Tibial artery (tissue), 4 donors: Measurements from ENCODE around the gene PRLR.

Source experiments
- DNase-seq, 2 donors: peaks; one replicate each; pipeline ENCODE4 v3.0.0-alpha.2; 2019
- H3K27ac ChIP-seq, 2 donors: fragments of 200-600 bp; sonication (generic) in 1 of 2; 1 replicate in 1 of 2; 2 replicates in 1 of 2; pipeline ENCODE4 v1.5.1; 2018 to 2019; ENCODE audit warnings: mild to moderate bottlenecking in 1 of 2
- H3K27me3 ChIP-seq, 2 donors: fragments of 200-600 bp; sonication (generic) in 1 of 2; one replicate each; pipeline versions ENCODE4 v1.5.1 to v1.6.0; 2016 to 2019
- H3K36me3 ChIP-seq, 3 donors: fragments of 200-600 bp; sonication (generic) in 2 of 3; one replicate each; pipeline ENCODE4 v1.5.1; 2016 to 2019; ENCODE audit warnings: mild to moderate bottlenecking in 2 of 3
- H3K4me1 ChIP-seq, 4 donors: fragments of 200-600 bp; sonication (generic) in 2 of 4; 1 replicate in 3 of 4; 2 replicates in 1 of 4; pipeline ENCODE4 v1.5.1; 2016 to 2019
- H3K4me3 ChIP-seq, 2 donors: fragments of 200-600 bp; sonication (generic) in 1 of 2; 1 replicate in 1 of 2; 2 replicates in 1 of 2; pipeline ENCODE4 v1.5.1; 2018 to 2019; ENCODE audit warnings: mild to moderate bottlenecking in 2 of 2
- H3K9me3 ChIP-seq, 3 donors: fragments of 200-600 bp; sonication (generic) in 1 of 3; one replicate each; pipeline ENCODE4 v1.5.1; 2016 to 2019
- intact Hi-C: fragments of 100-400 bp; cut with DNase I; formaldehyde crosslinking; loops from one replicate; pipeline ENCODE4 v1.15.0; 2023; ENCODE audit warnings: low total_unique reads
- TF ChIP-seq, protein P1 (sequence below), 2 experiments: fragments of 200-600 bp in 1 of 2; fragments of 450-650 bp in 1 of 2; IDR thresholded peaks; one replicate each; pipeline ENCODE4 v1.5.1; 2017 to 2019; ENCODE audit warnings: antibody characterized with exemption in 2 of 2, mild to moderate bottlenecking in 1 of 2, moderate library complexity in 1 of 2

Gene PRLR

DNA sequence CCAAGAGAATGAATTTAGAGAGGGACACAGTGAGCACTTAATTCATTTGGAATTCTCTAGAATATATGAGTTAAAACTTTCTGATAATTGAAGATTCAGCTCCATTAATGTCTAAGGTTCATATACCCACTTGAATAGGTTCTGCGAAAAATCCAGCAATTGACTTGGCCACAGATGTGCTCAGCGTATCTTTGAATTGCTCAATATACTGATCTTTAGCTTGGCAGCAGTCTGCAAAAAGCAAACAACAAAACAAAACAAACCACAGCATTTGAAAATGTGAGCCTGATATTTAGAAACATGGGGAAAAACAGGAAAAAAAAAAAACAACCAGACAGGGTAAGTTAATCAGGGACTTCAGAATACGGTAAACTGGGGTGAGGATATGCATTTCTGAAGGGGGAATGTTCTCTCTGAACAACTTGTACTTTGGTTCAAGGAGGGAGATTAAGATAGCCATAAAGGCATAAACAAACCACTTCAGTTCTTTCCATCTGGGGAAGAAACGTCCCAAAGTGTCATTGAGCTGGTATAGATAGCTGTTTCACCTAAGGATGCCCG, 203.9 kb downstream of the PRLR start:
- Histone ChIP-seq H3K9me3 (no peaks in the 10 kb centered on the region), H3K4me1 (no peaks in the 10 kb centered on the region), H3K4me3 (no peak overlapping the region), H3K36me3 (no peaks in the 10 kb centered on the region), H3K27me3 (no peaks in the 10 kb centered on the region), H3K27ac (no peak overlapping the region)
- DNase-seq, result no peak
- intact Hi-C loops, result no loop called here
- TF ChIP-seq, protein P1, sequence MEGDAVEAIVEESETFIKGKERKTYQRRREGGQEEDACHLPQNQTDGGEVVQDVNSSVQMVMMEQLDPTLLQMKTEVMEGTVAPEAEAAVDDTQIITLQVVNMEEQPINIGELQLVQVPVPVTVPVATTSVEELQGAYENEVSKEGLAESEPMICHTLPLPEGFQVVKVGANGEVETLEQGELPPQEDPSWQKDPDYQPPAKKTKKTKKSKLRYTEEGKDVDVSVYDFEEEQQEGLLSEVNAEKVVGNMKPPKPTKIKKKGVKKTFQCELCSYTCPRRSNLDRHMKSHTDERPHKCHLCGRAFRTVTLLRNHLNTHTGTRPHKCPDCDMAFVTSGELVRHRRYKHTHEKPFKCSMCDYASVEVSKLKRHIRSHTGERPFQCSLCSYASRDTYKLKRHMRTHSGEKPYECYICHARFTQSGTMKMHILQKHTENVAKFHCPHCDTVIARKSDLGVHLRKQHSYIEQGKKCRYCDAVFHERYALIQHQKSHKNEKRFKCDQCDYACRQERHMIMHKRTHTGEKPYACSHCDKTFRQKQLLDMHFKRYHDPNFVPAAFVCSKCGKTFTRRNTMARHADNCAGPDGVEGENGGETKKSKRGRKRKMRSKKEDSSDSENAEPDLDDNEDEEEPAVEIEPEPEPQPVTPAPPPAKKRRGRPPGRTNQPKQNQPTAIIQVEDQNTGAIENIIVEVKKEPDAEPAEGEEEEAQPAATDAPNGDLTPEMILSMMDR (IDR thresholded peaks at IDR 0.05), result no peak

DNA sequence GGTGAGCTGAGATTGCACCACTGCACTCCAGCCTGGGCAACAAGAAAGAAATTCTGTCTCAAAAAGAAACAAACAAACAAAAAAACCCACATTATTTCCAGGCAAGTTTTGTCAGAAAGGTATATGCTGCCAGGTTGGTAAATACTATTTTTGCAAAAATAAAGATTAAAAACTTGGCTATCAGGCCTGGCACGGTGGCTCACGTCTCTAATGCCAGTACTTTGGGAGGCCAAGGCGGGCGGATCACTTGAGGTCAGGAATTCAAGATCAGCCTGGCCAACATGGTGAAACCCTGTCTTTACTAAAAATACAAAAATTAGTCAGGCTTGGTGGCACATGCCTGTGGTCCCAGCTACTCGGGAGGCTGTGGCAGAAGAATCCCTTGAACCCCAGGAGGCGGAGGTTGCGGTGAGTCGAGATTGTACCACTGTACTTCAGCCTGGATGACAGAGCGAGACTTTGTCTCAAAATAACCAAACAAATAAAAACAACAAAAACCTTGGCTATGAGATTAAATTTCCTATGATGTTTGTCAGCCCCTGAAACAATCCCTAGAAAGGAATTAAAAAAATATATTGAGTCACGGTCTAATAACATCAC, 205.3 kb downstream of the PRLR start:
- intact Hi-C loops, result no loop called here
- Histone ChIP-seq H3K4me3 (no peak overlapping the region), H3K27ac (no peak overlapping the region), H3K27me3 (no peaks in the 10 kb centered on the region), H3K9me3 (no peaks in the 10 kb centered on the region), H3K4me1 (no peaks in the 10 kb centered on the region), H3K36me3 (no peaks in the 10 kb centered on the region)
- DNase-seq, result no peak
- TF ChIP-seq, protein P1 (IDR thresholded peaks at IDR 0.05), result no peak

DNA sequence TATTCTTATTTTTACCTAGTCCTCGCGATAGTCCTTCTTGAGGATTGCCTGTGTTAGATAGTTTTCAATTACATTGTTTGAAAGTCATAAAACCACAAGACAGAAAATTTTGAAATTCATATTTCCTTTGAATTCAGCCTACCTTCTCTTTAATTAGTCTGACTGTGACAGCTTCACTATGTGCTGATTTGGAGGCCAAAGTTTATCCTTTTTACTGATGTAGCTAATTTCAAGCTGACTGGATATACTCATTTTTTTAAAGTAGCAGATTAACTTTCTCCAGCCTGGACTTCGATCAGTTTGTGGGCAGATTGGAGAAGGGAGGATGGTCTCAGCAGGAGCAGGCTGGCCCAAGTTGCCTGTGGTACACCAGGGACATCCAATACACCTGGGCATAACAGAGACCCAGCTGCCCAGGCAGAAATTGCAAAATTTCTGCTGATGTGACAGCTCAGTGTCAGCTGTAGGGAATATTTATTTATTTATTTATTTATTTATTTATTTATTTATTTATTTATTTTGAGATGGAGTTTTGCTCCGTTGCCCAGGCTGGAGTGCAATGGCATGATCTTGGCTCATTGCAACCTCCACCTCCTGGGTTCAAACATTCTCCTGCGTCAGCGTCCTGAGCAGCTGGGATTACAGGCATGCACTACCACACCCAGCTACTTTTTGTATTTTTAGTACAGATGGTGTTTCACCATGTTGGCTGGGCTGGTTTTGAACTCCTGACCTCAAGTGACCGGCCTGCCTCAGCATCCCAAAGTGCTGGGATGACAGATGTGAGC, 206.7 kb downstream of the PRLR start:
- Histone ChIP-seq H3K4me3 (no peak overlapping the region), H3K27ac (no peak overlapping the region), H3K36me3 (no peaks in the 10 kb centered on the region), H3K4me1 (no peaks in the 10 kb centered on the region), H3K9me3 (no peaks in the 10 kb centered on the region), H3K27me3 (no peaks in the 10 kb centered on the region)
- TF ChIP-seq, protein P1 (IDR thresholded peaks at IDR 0.05), result no peak
- intact Hi-C loops, result no loop called here
- DNase-seq, result no peak

DNA sequence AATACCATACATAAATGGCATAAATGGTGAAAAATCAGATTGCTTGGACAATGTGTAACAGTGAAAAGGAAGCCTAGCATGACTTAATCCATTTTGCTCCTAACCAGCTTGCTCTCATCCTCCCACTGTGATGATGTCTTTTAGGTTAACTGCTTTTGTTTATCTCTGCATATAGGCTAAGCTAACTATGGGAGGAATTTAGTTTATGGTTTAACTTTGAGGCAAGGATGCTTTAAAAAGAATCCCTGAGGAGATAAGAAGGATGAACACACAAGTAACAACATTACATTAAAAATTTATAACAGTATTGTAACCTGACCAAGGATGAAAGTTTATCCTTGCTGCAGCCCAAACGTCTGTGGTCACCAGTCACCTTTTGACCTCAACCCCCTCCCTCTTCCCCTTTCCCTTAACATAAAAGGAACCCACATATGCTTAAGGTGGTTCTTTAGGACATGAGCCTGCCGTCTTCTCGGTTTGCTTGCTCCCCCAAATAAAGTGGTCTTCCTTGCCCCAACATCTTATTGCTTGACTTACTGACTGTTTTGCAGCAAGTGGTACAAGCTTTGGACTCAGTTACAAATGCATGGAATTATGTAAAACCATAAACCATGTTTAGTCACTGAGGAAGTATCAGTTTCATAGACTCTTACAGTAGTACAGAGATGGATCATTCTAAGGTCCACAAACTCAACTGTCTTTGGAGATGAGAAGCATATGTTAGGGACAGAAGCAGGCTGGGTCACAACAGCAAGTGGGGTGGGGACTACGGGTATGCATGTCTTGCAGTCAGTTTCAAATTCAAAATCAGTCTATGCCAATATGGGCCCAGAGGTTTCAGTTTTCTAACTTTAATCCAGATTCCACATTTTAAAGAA, 213.9 kb downstream of the PRLR start:
- no peak for DNase-seq
- TF ChIP-seq, protein P1 (IDR thresholded peaks at IDR 0.05), result no peak
- intact Hi-C loops, result no loop called here
- Histone ChIP-seq H3K27me3 (no peaks in the 10 kb centered on the region), H3K4me3 (no peak overlapping the region), H3K36me3 (no peaks in the 10 kb centered on the region), H3K27ac (no peak overlapping the region), H3K4me1 (no peaks in the 10 kb centered on the region), H3K9me3 (no peaks in the 10 kb centered on the region)

DNA sequence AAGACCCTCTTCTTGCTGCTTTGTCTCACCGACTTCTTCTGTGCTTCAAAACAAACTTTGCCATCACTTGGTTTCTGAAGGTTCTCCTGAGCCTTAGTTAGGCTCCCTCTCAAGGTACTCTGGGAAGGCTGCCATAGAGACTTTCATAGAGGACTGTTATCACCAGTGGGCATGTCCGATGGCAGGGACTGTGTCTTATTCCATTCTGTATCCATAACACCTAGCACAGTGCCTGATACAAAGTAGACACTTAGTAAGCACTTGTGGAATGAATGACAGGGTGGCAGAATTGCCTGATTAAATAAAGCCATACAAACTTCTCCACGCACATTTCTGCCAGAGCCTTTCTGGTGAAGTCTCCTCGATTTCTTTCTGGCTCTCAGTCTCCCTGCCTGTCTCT, 215.2 kb downstream of the PRLR start:
- DNase-seq, result no peak
- H3K27me3 ChIP-seq, result no peaks in the 10 kb centered on the region
- intact Hi-C loops, result no loop called here
- no peaks in the 10 kb centered on the region for H3K9me3 ChIP-seq
- TF ChIP-seq, protein P1 (IDR thresholded peaks at IDR 0.05), result no peak
- no peak overlapping the region for H3K4me3 ChIP-seq
- no peak overlapping the region for H3K27ac ChIP-seq
- H3K36me3 ChIP-seq, result no peaks in the 10 kb centered on the region
- H3K4me1 ChIP-seq, result no peaks in the 10 kb centered on the region
